H54 (cell line): ENCODE results near the gene NEDD4L.

Source experiments
- DNase-seq: peaks from one replicate; pipeline ENCODE4 v3.0.0; 2011; ENCODE audit warnings: low spot score, mixed read lengths; ENCODE audit not compliant: insufficient read length
- FAIRE-seq: peaks from 3 replicates; lab custom pipeline; 2011; peaks lifted over from hg19 to GRCh38; lab: Jason Lieb, UNC
- POLR2A ChIP-seq: IDR thresholded peaks from 2 replicates; pipeline ENCODE4 v1.6.1; 2011; ENCODE audit warnings: low read depth, mild to moderate bottlenecking, low read length

Gene NEDD4L

DNA sequence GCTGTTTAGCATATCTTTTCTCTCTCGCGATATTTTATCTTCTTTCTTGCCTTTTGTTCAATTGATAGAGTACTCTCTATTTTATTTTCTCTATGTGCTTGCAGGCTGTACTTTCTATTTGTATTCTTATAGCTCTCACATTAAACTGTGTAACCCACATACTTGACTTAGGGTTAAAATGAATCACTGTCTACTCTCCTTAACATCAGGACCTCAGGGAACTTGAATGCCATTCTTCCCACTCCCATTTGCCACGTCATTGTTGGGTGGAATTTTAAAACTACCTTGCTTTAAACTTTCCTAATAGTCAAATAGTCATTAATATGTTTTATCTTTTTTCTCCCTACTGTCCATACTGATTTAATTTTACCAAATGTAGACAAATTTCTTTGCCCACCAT, 315.2 kb downstream of the NEDD4L start:
- no peak for DNase-seq
- FAIRE-seq: no peak
- TF ChIP-seq POLR2A: no peak

- FAIRE-seq: no peak
- no peak for DNase-seq
- TF ChIP-seq POLR2A: no peak
Measured at GRCh38 chr18:58359620-58360019, 315.6 kb downstream of the NEDD4L start.

- FAIRE-seq (no peak), DNase-seq (no peak)
- TF ChIP-seq POLR2A: no peak
Measured at GRCh38 chr18:58360324-58360723, 316.3 kb downstream of the NEDD4L start.

- FAIRE-seq (no peak), DNase-seq (no peak)
- TF ChIP-seq POLR2A: no peak
Measured at GRCh38 chr18:58361212-58361611, 317.2 kb downstream of the NEDD4L start.

DNA sequence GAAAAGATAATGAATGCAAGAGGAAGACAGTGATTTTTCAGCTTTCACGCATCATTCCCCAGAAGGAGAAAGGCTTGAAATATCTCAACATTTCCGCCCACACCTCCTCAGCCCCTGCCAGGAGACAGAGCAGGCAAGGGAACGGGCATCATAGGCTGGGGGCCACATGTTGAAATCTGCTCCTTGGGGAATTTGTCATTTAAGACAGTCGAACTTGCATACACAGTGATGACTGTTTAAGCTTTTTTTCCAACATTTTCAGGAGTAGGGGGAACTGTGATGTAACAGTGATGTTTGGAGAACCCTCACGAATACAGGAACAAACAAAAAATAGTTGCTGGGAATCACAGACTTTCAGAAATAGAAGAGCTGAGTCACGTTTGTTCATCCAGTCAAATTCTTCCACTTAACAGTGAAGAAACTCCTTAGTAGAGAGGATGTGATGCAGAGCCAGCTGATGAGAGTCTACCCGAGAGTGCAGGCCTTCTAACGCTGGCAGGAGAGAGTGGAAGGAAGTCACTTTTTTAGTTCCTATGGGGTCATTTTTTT, 318.1 kb downstream of the NEDD4L start:
- DNase-seq: peak; percentile 23
- peak; percentile 73 for FAIRE-seq
- no peak for TF ChIP-seq POLR2A

- no peak for DNase-seq
- FAIRE-seq: no peak
- TF ChIP-seq POLR2A: no peak
Measured at GRCh38 chr18:58362829-58363271, 318.8 kb downstream of the NEDD4L start.

DNA sequence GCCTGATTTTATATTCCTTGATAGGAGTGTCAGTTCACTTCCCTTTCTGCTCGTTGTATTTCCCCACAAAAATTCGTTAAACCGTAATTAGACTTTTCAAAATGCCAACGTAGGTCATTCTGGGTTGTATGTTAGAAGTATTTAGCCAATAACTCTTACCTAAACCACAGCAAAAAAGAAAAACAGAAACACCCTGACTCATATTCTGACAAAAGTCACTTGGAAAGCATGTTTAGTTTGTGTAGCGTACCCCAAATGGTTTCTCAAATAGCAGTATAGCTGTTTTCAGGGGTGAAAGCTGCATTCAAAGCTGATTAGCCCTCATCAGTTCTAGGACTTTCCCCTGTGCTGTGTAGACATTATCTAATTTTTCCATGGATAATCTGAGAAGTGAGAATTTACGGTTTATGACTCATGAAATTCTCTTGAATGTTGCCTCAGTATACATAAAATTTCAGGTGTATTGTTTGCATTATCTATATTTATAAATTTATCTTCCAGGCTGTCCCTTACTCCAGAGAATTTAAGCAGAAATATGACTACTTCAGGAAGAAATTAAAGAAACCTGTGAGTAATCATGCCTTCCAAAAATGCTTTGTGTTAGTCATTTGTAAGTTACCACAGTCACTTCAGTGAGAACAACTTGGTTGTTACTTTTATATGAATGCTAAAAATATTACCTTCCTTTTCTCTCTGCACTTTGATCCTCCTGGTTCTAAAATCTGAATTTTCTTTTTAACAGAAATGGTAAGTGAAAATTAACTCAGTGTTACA, 319.9 kb downstream of the NEDD4L start:
- no peak for TF ChIP-seq POLR2A
- DNase-seq: no peak
- peak; percentile 23 for FAIRE-seq

- DNase-seq (peak; percentile 47), FAIRE-seq (peak; percentile 77)
- TF ChIP-seq POLR2A: no peak
Measured at GRCh38 chr18:58364876-58365528, 321.0 kb downstream of the NEDD4L start.

- DNase-seq: no peak
- FAIRE-seq: no peak
- no peak for TF ChIP-seq POLR2A
Measured at GRCh38 chr18:58367425-58368140, 323.6 kb downstream of the NEDD4L start.

DNA sequence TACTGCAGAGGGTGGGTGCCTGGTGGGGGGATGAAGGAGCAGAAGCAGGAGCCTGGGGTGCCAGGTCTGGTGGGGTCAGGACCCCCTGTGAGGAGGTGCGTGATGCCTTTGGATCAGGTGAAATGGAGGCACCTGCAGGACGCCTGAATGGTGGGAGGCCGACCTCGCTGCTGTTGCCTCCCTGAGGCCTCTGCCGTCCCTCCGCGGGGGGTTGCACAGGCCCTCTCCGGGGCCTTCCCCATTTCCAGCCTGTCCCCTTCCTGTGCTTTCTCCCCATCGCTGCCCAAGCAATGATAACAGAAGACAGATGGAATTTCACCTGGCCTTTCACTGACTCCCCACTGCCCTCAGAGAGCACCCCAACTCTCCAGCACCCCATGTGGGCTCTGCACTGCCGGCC, 325.6 kb downstream of the NEDD4L start:
- FAIRE-seq: no peak
- no peak for DNase-seq
- TF ChIP-seq POLR2A: no peak

GRCh38 chr18:58370038-58370580, 326.1 kb downstream of the NEDD4L start:
- no peak for TF ChIP-seq POLR2A
- DNase-seq (no peak), FAIRE-seq (no peak)

DNA sequence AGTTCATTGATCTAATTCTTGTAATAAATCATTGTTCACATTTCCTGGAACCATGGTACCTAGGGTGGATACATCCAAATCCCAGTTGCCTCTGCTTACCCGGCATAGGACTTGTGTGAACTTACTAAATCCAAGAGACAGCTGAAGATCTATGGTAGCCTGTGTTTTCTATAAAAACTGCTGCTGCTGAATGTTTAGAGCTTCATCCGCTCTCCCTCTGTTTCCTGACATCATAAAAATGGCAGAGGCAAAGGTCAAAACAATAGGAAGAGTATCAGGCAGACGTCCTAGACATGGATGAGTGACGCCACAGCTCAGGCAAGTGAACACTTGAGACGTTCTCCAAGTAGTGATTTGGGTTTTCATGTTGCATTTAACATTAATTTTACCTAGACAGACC, 326.6 kb downstream of the NEDD4L start:
- TF ChIP-seq POLR2A: no peak
- DNase-seq (no peak), FAIRE-seq (no peak)

DNA sequence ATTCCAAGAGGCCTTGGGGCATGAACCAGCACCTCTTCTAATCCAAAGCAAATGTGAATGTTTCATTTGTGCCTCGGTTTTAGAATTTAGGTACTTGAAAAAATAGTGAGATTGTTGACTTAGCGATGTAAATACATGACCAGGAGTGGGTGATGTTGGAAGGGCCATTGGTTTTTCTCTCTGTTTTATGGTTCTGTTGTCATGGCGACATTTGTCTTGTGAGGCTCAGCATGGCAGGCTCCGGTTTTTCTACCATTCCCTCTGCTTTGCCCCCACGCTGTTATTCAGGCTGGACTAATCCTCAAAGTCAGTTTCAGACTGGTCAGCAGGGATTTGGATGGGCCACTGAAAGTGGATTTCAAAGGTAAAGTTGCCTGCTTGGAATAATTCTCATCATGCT, 329.5 kb downstream of the NEDD4L start:
- no peak for FAIRE-seq
- TF ChIP-seq POLR2A: no peak
- DNase-seq: no peak

- no peak for TF ChIP-seq POLR2A
- DNase-seq (no peak), FAIRE-seq (no peak)
Measured at GRCh38 chr18:58375051-58375450, 331.0 kb downstream of the NEDD4L start.
